DOHH2 (cell line): ENCODE results near the gene GABRG3.

ENCODE experiments used
- H3F3A ChIP-seq: fragments of 200-600 bp; sonication (generic), shearing (Covaris generic); 2 replicates; pipeline ENCODE4 v1.6.0; 2016; ENCODE audit warnings: antibody characterized with exemption, mild to moderate bottlenecking; ENCODE audit not compliant: control insufficient read depth, insufficient read depth
- H3K27ac ChIP-seq: fragments of 200-600 bp; sonication (generic); 2 replicates; pipeline ENCODE4 v1.5.1; 2014; ENCODE audit warnings: low read depth, mild to moderate bottlenecking, low read length, moderate library complexity
- H3K27me3 ChIP-seq: fragments of 200-600 bp; sonication (generic); 2 replicates; pipeline ENCODE4 v1.6.1; 2014; ENCODE audit warnings: mild to moderate bottlenecking, low read length, mixed read lengths; ENCODE audit not compliant: control insufficient read depth
- H3K36me3 ChIP-seq: fragments of 200-600 bp; sonication (generic); 2 replicates; pipeline ENCODE4 v1.6.1; 2014; ENCODE audit warnings: mild to moderate bottlenecking, low read length, moderate library complexity, mixed read lengths; ENCODE audit not compliant: control insufficient read depth
- H3K4me1 ChIP-seq: fragments of 200-600 bp; sonication (generic); 2 replicates; pipeline ENCODE4 v1.6.1; 2014; ENCODE audit warnings: mild to moderate bottlenecking, low read length, mixed read lengths; ENCODE audit not compliant: control insufficient read depth
- H3K4me2 ChIP-seq: fragments of 200-600 bp; sonication (generic); 2 replicates; pipeline ENCODE4 v1.6.0; 2014; ENCODE audit warnings: mild to moderate bottlenecking, low read length, moderate library complexity
- H3K4me3 ChIP-seq: fragments of 200-600 bp; sonication (generic); 2 replicates; pipeline ENCODE4 v1.5.1; 2014; ENCODE audit warnings: mild to moderate bottlenecking, low read length, mixed read lengths
- H3K79me2 ChIP-seq: fragments of 200-600 bp; sonication (generic); 2 replicates; pipeline ENCODE4 v1.6.1; 2014; ENCODE audit warnings: mild to moderate bottlenecking, low read length, mixed read lengths; ENCODE audit not compliant: control insufficient read depth
- H3K9me2 ChIP-seq: fragments of 200-600 bp; sonication (generic); replicated peaks from 2 replicates; pipeline ENCODE4 v1.6.1; 2014; ENCODE audit warnings: mild to moderate bottlenecking, low read length, mixed read lengths; ENCODE audit not compliant: control insufficient read depth
- H3K9me3 ChIP-seq: fragments of 200-600 bp; sonication (generic); 2 replicates; pipeline ENCODE4 v1.6.1; 2014; ENCODE audit warnings: antibody characterized with exemption, low read length, mixed read lengths; ENCODE audit not compliant: control insufficient read depth, insufficient read depth
- H4K20me1 ChIP-seq: fragments of 200-600 bp; sonication (generic); 2 replicates; pipeline ENCODE4 v1.6.0; 2014; ENCODE audit warnings: low read depth, mild to moderate bottlenecking, antibody characterized with exemption, low read length, moderate library complexity; ENCODE audit not compliant: control insufficient read depth, insufficient read depth
- EZH2phosphoT487 ChIP-seq: fragments of 200-600 bp; sonication (generic); IDR thresholded peaks from 2 replicates; pipeline ENCODE4 v1.6.1; 2017; ENCODE audit warnings: borderline replicate concordance, mild to moderate bottlenecking, antibody characterized with exemption, low read length, moderate library complexity, mixed read lengths
- TF ChIP-seq, protein P1 (sequence below): fragments of 200-600 bp; sonication (generic); IDR thresholded peaks from one replicate; pipeline ENCODE4 v1.5.1; 2014; ENCODE audit warnings: antibody characterized with exemption, mild to moderate bottlenecking, low read depth, low read length; ENCODE audit not compliant: poor library complexity, severe bottlenecking

Gene GABRG3

GRCh38 chr15:27330326-27330725 lies 359.3 kb downstream of the GABRG3 start:
- Histone ChIP-seq H3K4me3 (no peak overlapping the region), H3K27me3 (no peaks in the 10 kb centered on the region), H3K9me2 (no peaks in the 10 kb centered on the region), H3K4me2 (no peak overlapping the region), H3K79me2 (no peaks in the 10 kb centered on the region), H3K27ac (no peak overlapping the region), H3K9me3 (peaks cover 13% of the 10 kb centered on the region; the same call in 1 of the 2 replicates), H3K36me3 (no peaks in the 10 kb centered on the region), H4K20me1 (no peaks in the 10 kb centered on the region), H3F3A (no peaks in the 10 kb centered on the region), H3K4me1 (no peaks in the 10 kb centered on the region)
- TF ChIP-seq EZH2phosphoT487 = no peak
- TF ChIP-seq, protein P1, sequence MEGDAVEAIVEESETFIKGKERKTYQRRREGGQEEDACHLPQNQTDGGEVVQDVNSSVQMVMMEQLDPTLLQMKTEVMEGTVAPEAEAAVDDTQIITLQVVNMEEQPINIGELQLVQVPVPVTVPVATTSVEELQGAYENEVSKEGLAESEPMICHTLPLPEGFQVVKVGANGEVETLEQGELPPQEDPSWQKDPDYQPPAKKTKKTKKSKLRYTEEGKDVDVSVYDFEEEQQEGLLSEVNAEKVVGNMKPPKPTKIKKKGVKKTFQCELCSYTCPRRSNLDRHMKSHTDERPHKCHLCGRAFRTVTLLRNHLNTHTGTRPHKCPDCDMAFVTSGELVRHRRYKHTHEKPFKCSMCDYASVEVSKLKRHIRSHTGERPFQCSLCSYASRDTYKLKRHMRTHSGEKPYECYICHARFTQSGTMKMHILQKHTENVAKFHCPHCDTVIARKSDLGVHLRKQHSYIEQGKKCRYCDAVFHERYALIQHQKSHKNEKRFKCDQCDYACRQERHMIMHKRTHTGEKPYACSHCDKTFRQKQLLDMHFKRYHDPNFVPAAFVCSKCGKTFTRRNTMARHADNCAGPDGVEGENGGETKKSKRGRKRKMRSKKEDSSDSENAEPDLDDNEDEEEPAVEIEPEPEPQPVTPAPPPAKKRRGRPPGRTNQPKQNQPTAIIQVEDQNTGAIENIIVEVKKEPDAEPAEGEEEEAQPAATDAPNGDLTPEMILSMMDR = no peak

GRCh38 chr15:27336676-27337075 lies 365.7 kb downstream of the GABRG3 start:
- H4K20me1 ChIP-seq = no peaks in the 10 kb centered on the region
- peaks cover 11% of the 10 kb centered on the region; the same call in 1 of the 2 replicates for H3K9me3 ChIP-seq
- no peak for TF ChIP-seq EZH2phosphoT487
- TF ChIP-seq, protein P1 = no peak
- no peak overlapping the region for H3K27ac ChIP-seq
- no peaks in the 10 kb centered on the region for H3K27me3 ChIP-seq
- H3K4me3 ChIP-seq = no peak overlapping the region
- H3K36me3 ChIP-seq = no peaks in the 10 kb centered on the region
- H3K4me1 ChIP-seq = no peaks in the 10 kb centered on the region
- no peaks in the 10 kb centered on the region for H3F3A ChIP-seq
- H3K9me2 ChIP-seq = no peaks in the 10 kb centered on the region
- H3K4me2 ChIP-seq = no peak overlapping the region
- no peaks in the 10 kb centered on the region for H3K79me2 ChIP-seq

DNA sequence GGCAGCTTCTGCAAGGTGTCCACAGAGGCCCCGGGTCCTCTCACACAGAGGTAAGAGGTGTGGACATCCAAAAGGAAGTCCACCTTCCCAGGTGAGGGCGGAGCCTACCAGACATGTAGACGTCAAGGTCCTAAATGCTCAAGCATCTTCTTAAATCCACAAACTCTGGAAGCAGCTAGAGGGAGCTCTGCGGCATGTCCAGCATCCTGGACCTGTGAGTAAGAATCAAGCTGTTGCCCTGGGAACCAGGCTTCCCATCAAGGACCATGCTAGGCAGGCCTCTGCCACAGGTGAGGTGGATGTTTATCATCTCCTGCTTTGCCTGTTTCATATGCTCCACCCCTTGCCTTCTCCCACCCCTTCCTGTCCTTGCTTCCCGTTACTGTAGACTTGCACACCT lies 368.2 kb downstream of the GABRG3 start:
- H3K27me3 ChIP-seq = no peaks in the 10 kb centered on the region
- H3K9me2 ChIP-seq = no peaks in the 10 kb centered on the region
- H3K9me3 ChIP-seq = peaks cover 11% of the 10 kb centered on the region; the same call in 1 of the 2 replicates
- no peak overlapping the region for H3K4me2 ChIP-seq
- no peak overlapping the region for H3K27ac ChIP-seq
- no peaks in the 10 kb centered on the region for H3K36me3 ChIP-seq
- TF ChIP-seq EZH2phosphoT487 = no peak
- TF ChIP-seq, protein P1 = no peak
- H4K20me1 ChIP-seq = no peaks in the 10 kb centered on the region
- H3F3A ChIP-seq = no peaks in the 10 kb centered on the region
- no peaks in the 10 kb centered on the region for H3K79me2 ChIP-seq
- H3K4me1 ChIP-seq = no peaks in the 10 kb centered on the region
- no peak overlapping the region for H3K4me3 ChIP-seq
